Erythroblast (primary cell): ENCODE measurements around the gene ENPEP.
"Not testable (repeated sequence)": the region's sequence is repeated elsewhere in the genome, so short reads cannot be mapped to it uniquely, and the experiment has no call there.

Source experiments
- GATA1 ChIP-seq: IDR thresholded peaks from 2 replicates; pipeline ENCODE4 v1.6.1; 2011; ENCODE audit warnings: low read depth, mild to moderate bottlenecking, control low read depth, low read length, moderate library complexity
- POLR2A ChIP-seq: IDR thresholded peaks from 2 replicates; pipeline ENCODE4 v1.6.1; 2011; ENCODE audit warnings: mild to moderate bottlenecking, low read length

DNA sequence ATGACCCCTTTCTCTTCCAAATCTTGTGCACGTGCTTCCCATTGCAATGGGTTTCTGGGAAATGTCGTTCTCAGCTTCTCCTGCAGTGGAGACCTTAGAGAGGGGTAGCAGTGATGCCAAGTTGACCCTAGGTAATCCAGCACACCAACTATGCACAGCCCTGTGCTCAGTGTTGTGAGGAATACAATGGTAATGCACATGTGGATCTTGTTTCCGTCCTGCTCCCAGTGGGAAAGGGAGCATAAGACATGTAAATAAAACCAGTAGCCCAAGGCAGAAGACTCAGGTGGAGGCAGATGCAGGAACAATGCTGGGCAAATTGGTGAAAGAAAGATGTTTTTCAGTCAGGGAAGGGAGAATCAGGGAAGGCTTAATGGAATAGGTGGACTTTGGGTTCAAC, 38.7 kb upstream of the ENPEP start:
- TF ChIP-seq POLR2A, GATA1: not testable (repeated sequence)
